HG03108 (cell line): ENCODE results near the gene RPS29.
"Not testable (repeated sequence)": the region's sequence is repeated elsewhere in the genome, so short reads cannot be mapped to it uniquely, and the experiment has no call there.

ENCODE experiments used
- ATAC-seq: cut with Tn5 transposase; IDR thresholded peaks from one replicate; pipeline ENCODE4 v1.9.1; 2021; ENCODE audit warnings: moderate library complexity; ENCODE audit not compliant: unreplicated experiment

RPS29 gene

DNA sequence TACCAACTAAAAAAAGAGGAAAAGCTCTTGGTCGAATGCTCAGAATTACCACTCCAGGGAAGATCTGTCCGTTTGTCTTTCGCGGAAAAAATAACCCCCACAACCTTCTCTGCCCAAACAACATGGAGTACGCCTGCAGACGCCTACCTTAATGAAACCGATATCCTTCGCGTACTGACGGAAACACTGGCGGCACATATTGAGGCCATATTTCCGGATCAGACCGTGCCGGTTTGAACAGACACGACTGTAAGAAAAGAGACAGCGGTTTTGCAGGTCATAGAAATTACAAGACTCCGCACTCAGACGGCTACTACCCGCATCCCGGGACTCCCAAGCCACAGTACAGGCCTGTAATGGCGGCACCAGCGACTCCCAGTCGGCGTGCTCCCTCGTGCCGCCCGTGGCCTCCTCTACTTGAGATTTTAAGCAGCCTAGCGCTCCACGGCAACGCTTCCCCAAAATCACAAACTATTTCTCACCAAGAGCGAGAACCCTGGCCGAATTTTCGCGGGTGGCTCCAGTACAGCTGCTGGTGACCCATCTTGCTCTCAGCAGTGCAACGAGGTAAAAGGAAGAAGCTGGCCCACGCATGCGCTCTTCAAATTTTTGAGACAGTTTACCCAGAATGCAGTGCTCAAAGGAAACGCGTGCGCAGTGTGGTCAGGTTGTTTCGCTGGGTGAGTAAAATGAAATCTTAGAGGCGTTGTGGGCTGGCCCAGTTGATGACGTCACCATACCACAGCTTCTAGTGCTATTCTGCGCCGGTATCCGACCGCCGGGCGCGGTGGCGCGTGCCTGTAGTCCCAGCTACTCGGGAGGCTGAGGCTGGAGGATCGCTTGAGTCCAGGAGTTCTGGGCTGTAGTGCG lies at the start of gene RPS29:
Gene RPS29 (minus strand): TSS at position 578 of the 870 bp plus-strand sequence. CDS start 34 bp downstream, at position 544.
- ATAC-seq: peak; percentile 93

- peak; percentile 28 for ATAC-seq
These were observed 48.6 kb upstream of the RPS29 start, which contains the start of gene DNAAF2 for GRCh38 chr14:49634547-49635334. TSS of gene DNAAF2 (minus strand) at chr14:49635244. CDS start at chr14:49635149, 95 bp downstream.

DNA sequence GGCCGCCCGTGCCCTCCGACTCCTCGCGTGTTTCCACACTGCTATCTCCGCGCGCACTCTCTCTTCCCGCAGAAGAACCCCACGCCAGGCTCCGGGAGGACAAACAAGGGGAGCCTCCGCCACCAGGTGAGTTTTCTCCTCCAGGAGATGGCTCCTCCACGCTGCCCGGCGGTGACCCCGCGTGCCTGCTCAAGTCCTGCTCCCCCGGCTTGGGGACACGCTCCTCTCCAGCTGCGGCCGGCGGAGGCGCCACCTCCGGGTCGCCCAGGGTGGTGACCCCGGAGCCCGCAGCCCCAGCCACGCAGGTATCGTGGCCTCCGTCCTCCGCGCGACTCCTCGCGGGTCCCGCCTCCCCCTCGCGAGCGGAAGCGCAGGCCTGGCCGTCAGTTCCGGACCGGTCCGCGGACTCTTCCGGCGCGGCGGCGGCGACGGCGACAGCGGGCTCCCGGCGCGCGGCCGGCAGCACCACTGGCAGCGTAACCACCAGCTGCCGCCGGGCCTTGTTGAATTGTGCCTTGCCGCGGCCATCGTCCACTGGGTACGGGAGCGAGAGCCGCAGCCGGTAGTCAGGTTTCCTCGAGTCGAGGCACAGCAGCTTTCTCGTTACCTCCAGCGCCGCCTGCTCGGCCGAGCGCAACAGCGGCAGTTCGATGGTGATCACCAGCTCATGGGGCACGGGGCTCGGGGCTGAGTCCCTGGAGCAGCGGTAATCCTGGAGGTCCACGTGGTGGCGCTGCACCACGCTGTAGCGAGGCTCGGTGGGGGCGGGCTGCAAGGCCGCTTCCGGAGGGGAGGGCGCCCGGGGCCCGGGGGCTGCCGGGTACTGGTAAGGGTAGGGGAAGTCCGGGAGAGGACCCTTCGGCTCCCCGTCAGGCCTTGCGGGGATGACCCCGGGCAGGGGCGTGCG lies 47.7 kb upstream of the RPS29 start:
- ATAC-seq: peak; percentile 75

DNA sequence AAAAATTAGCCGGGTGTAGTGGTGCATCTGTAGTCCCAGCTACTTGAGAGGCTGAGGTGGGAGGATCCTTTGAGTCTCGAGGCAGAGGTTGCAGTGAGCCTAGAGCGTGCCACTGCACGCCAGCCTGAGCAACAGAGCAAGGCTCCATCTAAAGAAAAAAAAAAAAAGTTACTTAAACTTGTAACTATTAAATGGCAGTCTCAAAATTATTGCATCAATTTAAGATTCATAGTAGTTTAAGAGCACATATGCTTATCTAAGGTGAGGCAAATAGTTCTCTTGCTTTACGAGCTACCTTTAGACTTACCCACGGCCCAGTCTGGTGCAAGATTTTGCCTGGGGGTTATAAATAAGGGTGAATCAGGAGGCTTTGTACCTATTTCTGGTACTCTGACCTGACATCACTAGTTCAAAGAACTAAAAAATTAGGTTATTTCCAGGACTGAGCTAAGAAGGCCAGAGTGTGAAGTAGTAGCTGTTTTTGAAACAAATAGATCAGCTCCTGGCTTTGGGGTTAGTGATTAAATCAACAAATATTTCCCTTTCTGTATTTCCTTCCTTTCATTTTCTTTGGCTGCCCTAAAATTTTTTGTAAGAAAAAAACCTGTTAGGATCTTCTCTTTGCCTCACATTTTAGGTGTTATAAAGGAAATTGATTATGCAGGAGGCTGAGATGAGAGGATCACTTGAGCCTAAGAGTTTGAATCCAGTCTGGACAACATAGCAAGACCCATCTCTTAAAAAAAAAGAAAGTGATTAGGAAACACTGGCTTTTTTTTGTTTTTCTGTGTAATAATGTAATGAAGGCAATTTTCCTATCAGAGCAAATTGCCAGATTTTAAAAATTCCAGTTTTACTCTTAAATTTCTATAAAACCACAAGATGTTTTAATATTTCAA lies 38.0 kb upstream of the RPS29 start:
- no peak for ATAC-seq

GRCh38 chr14:49623387-49623786 lies 37.2 kb upstream of the RPS29 start:
- ATAC-seq: no peak

DNA sequence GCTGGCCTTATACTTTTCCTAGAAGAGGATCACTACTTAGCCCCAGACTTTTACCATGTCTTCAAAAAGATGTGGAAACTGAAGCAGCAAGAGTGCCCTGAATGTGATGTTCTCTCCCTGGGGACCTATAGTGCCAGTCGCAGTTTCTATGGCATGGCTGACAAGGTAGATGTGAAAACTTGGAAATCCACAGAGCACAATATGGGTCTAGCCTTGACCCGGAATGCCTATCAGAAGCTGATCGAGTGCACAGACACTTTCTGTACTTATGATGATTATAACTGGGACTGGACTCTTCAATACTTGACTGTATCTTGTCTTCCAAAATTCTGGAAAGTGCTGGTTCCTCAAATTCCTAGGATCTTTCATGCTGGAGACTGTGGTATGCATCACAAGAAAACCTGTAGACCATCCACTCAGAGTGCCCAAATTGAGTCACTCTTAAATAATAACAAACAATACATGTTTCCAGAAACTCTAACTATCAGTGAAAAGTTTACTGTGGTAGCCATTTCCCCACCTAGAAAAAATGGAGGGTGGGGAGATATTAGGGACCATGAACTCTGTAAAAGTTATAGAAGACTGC lies 35.9 kb upstream of the RPS29 start:
- ATAC-seq: no peak

GRCh38 chr14:49621114-49621881 lies 35.1 kb upstream of the RPS29 start:
- ATAC-seq: peak; percentile 18

DNA sequence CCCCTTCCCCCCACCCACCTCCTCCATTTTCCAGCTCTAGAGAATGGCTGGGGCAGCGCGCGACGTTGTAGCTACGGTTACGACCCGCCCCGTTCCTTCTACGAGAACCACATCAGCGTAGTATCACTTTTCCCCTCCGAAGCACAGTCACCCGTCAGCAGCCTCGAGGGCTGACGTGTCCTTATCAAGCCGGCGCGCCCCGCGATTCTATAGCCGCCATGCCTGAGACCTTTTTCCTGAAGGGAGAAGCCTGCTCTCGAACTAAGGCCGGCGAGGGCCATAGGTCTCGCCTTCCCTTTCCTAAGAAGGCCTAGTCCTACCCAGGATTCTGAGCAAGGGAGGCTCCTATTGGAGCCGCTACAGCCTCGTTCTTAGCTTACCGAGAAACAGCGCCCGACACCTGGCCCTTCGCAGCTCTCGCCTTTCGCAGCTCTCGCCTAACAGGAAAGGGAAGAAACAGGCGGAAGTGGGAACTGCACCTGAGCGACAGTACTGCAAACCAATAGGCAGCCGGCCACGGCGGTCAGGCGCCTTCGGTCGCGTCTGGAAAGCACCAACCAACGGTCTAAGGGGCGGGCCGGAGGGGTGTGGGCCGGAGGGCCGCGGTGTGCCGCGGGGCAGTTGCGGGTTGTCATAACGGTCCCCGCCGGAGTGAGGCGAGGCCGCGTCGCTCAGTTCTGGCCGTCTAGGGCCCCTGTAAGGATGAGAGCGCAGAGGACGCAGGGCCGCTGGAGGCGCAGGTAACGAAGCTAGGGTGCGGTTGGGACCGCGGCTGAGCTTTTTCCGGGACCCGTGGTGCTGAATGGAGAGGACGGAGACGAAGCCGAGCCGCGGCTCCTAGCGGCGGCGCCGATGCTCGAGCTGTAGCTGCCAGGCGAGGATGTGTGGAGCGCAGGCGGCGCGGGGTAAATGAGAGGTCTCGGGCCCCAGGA lies 34.3 kb upstream of the RPS29 start, which contains the start of the genes MGAT2 and RPL36AL:
Gene MGAT2 (plus strand): TSS at position 618 of the 932 bp plus-strand sequence. CDS start 470 bp downstream, outside the sequence.
Gene RPL36AL (minus strand): TSS at position 445 of the 932 bp plus-strand sequence. CDS start 1,522 bp downstream, outside the sequence.
- ATAC-seq: peak; percentile 95

GRCh38 chr14:49619730-49620129 lies 33.5 kb upstream of the RPS29 start:
- no peak for ATAC-seq

DNA sequence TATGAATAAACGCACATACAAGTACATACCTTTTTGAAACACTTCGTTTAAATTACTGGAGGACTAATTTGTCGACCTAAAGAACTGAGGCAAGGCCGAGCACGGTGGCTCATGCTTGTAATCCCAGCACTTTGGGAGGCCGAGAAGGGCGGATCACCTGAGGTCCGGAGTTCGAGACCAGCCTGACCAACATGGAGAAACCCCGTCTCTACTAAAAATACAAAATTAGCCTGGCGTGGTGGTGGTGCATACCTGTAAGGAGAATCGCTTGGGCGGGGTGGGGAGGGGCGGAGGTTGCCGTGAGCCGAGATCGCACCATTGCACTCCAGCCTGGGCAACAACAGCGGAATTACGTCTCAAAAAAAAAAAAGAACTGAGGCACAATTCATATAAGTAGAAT lies 33.1 kb upstream of the RPS29 start:
- not testable (repeated sequence) for ATAC-seq

- no peak for ATAC-seq
These were observed 31.8 kb upstream of the RPS29 start for GRCh38 chr14:49617852-49618519.

- no peak for ATAC-seq
These were observed 29.6 kb upstream of the RPS29 start for GRCh38 chr14:49615776-49616175.

GRCh38 chr14:49614196-49614595 lies 28.0 kb upstream of the RPS29 start:
- no peak for ATAC-seq

DNA sequence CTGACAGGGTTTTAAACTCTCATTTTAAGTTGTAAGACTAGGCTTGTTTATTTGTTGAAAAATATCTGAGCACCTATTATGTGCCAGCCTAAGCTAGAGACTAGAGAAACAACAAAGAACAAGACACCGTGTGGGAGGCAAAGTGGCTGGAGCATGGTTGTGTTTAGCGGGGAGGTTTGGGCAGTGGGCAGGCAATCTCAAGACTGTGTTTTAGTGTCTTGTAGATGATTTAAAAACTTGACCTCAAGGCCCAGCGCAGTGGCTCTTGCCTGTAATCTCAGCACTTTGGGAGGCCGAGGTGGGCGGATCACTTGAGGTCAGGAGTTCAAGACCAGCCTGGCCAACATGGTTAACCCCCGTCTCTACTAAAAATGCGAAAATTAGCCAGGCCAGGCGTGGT lies 26.5 kb upstream of the RPS29 start:
- no peak for ATAC-seq

DNA sequence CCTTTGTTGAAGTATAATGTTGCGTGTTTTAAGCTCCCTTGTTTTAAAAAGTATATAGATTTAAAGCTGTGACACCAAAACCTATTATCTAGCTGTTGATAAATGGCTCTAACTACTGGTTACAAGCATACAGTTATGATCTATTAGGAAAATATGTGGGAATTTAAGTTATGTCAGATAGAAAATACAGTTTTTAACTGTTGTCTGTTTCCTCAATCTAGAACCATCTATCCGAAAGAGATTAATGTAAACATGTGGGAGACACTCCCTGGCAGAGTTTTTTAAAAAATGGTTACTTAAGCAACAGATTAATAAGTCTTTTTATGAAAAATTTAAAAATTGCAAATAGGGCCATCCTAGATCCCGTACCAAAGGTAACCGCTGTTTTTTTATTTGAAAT lies 26.1 kb upstream of the RPS29 start:
- no peak for ATAC-seq

DNA sequence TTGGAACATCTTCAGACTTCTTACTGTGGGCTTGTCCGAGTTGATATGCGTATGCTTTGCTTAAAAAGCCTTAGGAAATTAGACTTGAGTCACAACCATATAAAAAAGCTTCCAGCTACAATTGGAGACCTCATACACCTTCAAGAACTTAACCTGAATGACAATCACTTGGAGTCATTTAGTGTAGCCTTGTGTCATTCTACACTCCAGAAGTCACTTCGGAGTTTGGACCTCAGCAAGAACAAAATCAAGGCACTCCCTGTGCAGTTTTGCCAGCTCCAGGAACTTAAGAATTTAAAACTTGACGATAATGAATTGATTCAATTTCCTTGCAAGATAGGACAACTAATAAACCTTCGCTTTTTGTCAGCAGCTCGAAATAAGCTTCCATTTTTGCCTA lies 21.4 kb upstream of the RPS29 start:
- ATAC-seq: no peak
